Stimulated activated naive CD8-positive, alpha-beta T cell treated with anti-CD3 and anti-CD28 coated beads, Interleukin-15, Interleukin-2, amounts not matched to agents 100 ng/mL and 50 ng/mL, for 24 hours (primary cell): ENCODE data around the gene ZFP36L1.
A peak's percentile ranks its signal among the peaks of the same experiment; 100 is the strongest.
"Not testable (repeated sequence)": the region's sequence is repeated elsewhere in the genome, so short reads cannot be mapped to it uniquely, and the experiment has no call there.

Source experiments
- H3K27ac Mint-ChIP-seq: one replicate; pipeline ENCODE4 v1.8.0; 2021; ENCODE audit warnings: mild to moderate bottlenecking, mixed read lengths
- H3K27me3 Mint-ChIP-seq: one replicate; pipeline ENCODE4 v1.8.0; 2021; ENCODE audit warnings: mixed read lengths
- H3K36me3 Mint-ChIP-seq: one replicate; pipeline ENCODE4 v1.8.0; 2021; ENCODE audit warnings: low read depth, mixed read lengths
- H3K4me1 Mint-ChIP-seq: one replicate; pipeline ENCODE4 v1.8.0; 2021; ENCODE audit warnings: low read depth, mixed read lengths
- H3K4me3 Mint-ChIP-seq: one replicate; pipeline ENCODE4 v1.8.0; 2021; ENCODE audit warnings: mild to moderate bottlenecking, mixed read lengths
- H3K9me3 Mint-ChIP-seq: one replicate; pipeline ENCODE4 v1.8.0; 2021; ENCODE audit warnings: mixed read lengths

The ZFP36L1 gene

DNA sequence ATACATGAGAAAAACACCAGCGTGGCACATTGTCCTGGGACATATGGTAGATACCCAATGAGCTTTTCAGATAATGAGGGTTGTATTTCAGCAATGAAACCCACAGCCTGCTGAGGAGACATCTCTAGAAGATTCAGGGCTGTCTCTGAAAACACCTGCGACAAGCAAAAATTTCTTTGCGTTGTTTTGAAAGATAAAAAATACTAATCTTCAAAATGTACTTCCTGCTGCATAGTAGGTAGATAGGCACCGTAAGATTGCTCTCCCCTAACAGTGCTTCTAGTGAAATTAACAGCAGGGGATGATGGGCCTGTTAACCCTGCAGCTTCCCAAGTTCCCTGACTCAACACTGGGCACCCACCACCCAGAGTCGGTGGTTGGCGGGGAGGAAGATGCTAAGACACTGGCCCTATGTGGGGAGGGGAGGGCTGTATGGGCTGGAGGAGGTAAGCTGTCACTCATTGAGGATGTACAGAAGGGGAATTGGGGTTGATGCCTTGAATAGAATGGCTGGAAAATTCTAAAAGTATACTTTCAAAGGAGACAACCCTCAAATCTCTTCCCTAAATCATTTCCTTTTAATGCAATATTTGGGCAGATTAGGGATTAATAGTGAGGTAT, 20.0 kb downstream of the ZFP36L1 start:
- H3K27me3 Mint-ChIP-seq = no peaks in the 10 kb centered on the region
- no peak overlapping the region for H3K4me3 Mint-ChIP-seq
- peaks cover 47% of the 10 kb centered on the region for H3K4me1 Mint-ChIP-seq
- peaks cover 10% of the 10 kb centered on the region for H3K9me3 Mint-ChIP-seq
- H3K27ac Mint-ChIP-seq = no peak overlapping the region
- H3K36me3 Mint-ChIP-seq = peaks cover 4% of the 10 kb centered on the region

DNA sequence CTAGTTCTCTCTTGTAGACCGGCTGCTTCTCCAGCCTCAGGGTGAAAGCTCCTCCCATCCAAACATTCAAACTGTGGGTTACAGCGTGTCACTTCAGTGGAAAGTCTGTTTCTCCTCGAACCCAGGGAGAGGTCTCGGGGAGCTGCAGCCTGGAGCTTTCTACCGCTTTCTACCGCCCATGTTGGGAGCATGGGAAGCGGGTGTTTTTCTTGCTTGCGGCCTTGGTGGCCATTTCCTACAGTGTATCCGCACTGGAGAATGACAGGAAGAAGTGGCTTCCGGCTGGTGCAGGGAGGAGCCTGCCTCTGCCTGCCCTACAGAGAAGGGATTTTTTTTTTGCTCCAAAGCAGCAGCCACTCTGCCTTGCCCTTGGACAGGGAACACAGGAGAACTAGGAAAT, 21.2 kb downstream of the ZFP36L1 start:
- peaks cover 4% of the 10 kb centered on the region for H3K36me3 Mint-ChIP-seq
- peaks cover 51% of the 10 kb centered on the region for H3K4me1 Mint-ChIP-seq
- peak overlapping the region; percentile 9 for H3K27ac Mint-ChIP-seq
- no peaks in the 10 kb centered on the region for H3K27me3 Mint-ChIP-seq
- H3K4me3 Mint-ChIP-seq = no peak overlapping the region
- H3K9me3 Mint-ChIP-seq = peaks cover 10% of the 10 kb centered on the region

DNA sequence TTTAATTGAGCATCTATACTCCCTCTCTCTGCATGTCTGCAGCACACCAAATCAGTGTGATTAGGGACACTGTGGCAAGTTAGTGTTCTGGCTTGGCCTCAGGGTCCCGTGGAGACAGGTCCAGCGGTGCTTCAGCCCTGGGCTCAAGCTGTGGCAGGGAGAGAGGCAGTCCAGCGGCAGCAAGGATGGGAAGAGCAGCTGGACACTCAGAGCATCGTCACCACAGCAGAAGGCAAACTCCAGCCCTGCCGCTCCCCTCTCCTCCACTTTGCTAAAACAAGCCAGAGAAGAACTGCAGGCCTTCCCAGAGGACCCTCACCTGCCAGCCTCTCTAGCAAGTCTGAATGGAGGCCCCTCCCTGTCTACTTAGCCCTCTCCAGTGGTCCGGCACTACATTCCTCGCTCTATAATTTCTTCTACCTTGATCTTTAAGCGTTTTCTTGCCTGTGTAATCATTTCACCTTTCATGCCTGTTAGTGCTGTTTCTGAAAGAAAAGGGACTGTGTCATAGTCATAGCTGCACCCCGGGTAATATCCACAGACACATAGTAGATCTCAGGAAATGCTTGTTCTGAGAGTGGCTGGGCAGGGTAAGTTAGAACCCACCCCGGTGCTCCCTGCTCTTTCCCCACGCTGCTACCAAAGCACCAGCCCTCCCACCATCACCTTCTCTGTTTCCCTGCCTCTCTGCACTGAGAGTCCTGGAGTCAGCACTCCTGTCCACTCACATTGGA, 22.1 kb downstream of the ZFP36L1 start:
- Mint-ChIP-seq H3K4me3 (no peak overlapping the region), H3K4me1 (peaks cover 50% of the 10 kb centered on the region), H3K9me3 (peaks cover 8% of the 10 kb centered on the region), H3K27ac (peak overlapping the region; percentile 21), H3K27me3 (no peaks in the 10 kb centered on the region), H3K36me3 (peaks cover 4% of the 10 kb centered on the region)

GRCh38 chr14:68770051-68770450, 22.8 kb downstream of the ZFP36L1 start:
- H3K4me3 Mint-ChIP-seq = no peak overlapping the region
- H3K4me1 Mint-ChIP-seq = peaks cover 46% of the 10 kb centered on the region
- peaks cover 4% of the 10 kb centered on the region for H3K9me3 Mint-ChIP-seq
- no peaks in the 10 kb centered on the region for H3K27me3 Mint-ChIP-seq
- H3K36me3 Mint-ChIP-seq = peaks cover 4% of the 10 kb centered on the region
- no peak overlapping the region for H3K27ac Mint-ChIP-seq

DNA sequence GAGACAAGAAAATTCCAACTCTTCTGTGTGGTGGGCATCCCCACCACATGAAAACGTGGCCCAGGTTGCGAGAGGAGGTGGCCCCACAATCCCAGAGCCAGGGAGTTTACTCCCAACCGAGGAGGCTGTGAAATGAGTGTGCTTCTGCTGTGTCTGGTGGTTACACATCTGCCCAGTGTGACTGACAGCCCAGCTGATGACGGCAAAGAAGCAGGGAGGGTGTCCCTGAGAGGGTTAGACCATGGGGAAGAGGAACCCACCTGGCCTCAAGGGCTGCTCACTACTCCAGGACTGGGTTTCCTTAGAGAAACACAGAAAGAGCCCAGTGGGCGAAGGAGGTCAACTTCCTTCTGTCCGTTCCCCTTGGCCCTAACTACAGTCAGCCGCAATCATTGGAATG, 24.6 kb downstream of the ZFP36L1 start:
- Mint-ChIP-seq H3K27ac (no peak overlapping the region), H3K9me3 (no peaks in the 10 kb centered on the region), H3K4me3 (no peak overlapping the region), H3K36me3 (no peaks in the 10 kb centered on the region), H3K27me3 (no peaks in the 10 kb centered on the region), H3K4me1 (peaks cover 35% of the 10 kb centered on the region)

DNA sequence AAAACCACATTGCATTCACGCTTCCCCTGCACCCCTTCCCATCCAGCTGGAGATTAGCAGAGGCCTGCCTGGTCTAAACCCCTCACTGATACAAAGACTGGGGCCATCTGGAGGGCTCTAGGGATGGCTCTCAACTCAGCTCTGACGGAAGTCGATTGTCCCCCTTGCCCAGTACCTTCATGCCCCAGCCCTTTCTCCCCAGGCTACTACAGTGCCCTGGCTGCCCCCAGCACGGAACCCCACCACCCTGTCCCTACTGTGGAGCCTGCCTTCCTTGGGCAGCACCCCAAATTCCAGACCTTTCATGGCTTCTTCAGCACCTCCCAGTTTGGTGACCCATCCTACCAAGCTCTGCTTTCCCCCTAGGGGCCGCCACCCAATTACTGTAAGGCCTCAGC, 25.6 kb downstream of the ZFP36L1 start:
- Mint-ChIP-seq H3K4me3 (no peak overlapping the region), H3K36me3 (no peaks in the 10 kb centered on the region), H3K9me3 (no peaks in the 10 kb centered on the region), H3K27ac (no peak overlapping the region), H3K4me1 (peaks cover 26% of the 10 kb centered on the region), H3K27me3 (no peaks in the 10 kb centered on the region)

- H3K27me3 Mint-ChIP-seq = no peaks in the 10 kb centered on the region
These were observed 26.3 kb downstream of the ZFP36L1 start for GRCh38 chr14:68766299-68767247.

DNA sequence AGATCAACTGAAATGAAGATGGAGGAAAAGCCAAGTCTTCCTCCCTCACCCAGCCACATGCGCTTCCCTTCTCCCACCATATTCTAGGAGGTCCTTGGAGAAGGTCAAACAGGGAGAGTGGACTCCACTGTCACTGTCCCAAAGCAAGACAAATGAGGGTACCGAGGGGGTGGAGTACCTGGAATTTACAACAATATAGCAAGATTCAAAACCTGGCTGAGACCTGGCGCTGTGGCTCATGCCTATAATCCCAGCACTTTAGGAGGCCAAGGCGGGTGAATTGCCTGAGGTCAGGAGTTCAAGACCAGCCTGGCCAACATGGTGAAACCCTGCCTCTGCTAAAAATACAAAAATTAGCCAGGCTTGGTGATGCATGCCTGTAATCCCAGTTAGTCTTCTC, 29.0 kb downstream of the ZFP36L1 start:
- not testable (repeated sequence) for H3K9me3 Mint-ChIP-seq, H3K36me3 Mint-ChIP-seq, H3K4me3 Mint-ChIP-seq, H3K27me3 Mint-ChIP-seq, H3K27ac Mint-ChIP-seq
- H3K4me1 Mint-ChIP-seq = peaks cover 13% of the 10 kb centered on the region

More at GRCh38 chr14:68766299-68767247, 26.3 kb downstream of the ZFP36L1 start:
- no peaks in the 10 kb centered on the region for H3K36me3 Mint-ChIP-seq
- no peaks in the 10 kb centered on the region for H3K9me3 Mint-ChIP-seq
- H3K4me3 Mint-ChIP-seq = no peak overlapping the region
- no peak overlapping the region for H3K27ac Mint-ChIP-seq
- peaks cover 20% of the 10 kb centered on the region for H3K4me1 Mint-ChIP-seq

DNA sequence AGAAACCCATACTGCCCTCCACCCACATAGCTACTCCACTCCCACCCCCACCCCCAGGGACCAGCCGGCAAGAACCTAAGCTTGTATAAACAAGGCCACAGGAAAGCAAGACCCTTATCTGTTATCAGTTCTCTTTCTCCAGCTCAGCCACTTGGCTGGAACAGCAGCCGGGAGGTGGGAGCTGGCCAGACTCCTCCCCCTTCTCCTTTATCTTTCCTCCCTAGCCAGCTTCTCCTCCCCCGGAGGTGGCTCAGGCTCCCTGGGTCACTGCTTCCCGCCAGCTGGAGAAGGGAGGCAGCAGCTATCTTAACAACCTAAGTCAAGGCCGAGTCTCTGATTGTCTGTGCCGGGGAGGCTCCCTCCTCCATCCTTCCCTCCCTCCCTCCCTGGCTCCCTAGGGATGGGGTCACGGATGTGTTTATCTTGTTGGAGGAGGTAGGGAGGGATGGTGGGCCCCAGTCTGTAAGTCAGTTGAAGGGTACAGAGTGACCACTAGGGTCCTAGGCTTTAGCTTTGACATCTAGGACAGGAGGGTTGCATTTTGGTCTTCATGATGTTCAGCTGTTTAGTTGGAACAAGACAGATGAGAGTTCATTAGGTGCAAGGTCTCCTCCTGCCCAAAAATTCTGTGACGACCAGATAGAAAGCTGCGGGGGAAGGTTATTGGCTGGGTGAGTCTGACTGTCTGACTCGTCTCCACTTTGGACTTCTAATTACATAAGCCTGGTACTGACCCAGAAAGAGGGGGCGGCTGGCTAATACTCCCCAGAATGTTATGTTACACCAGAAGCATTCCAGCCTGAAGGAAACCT, 29.7 kb downstream of the ZFP36L1 start:
- no peaks in the 10 kb centered on the region for H3K27me3 Mint-ChIP-seq
- no peaks in the 10 kb centered on the region for H3K9me3 Mint-ChIP-seq
- no peak overlapping the region for H3K27ac Mint-ChIP-seq
- H3K4me1 Mint-ChIP-seq = peaks cover 15% of the 10 kb centered on the region
- H3K4me3 Mint-ChIP-seq = no peak overlapping the region
- no peaks in the 10 kb centered on the region for H3K36me3 Mint-ChIP-seq

DNA sequence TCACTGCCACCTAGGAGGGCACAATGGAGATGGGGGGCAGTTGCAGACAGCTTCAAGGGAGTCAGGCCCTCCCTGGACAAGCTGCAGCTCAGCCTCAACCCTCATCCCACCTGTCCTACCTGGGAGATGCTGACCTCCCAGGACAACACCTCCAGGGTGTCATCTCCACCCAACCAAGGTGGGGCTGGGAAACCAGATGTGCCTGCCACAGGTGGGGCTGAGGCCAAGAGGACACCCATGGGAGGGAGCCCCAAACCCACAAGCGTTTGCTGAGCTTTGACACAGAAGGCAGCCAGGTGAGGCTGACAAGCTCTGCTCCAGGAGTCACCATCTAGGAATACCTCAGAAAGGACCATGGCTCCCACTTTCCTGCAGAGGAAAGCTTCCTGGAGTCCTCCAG, 31.5 kb downstream of the ZFP36L1 start:
- Mint-ChIP-seq H3K27ac (no peak overlapping the region), H3K27me3 (no peaks in the 10 kb centered on the region), H3K36me3 (no peaks in the 10 kb centered on the region), H3K4me1 (peaks cover 20% of the 10 kb centered on the region), H3K4me3 (no peak overlapping the region), H3K9me3 (no peaks in the 10 kb centered on the region)

DNA sequence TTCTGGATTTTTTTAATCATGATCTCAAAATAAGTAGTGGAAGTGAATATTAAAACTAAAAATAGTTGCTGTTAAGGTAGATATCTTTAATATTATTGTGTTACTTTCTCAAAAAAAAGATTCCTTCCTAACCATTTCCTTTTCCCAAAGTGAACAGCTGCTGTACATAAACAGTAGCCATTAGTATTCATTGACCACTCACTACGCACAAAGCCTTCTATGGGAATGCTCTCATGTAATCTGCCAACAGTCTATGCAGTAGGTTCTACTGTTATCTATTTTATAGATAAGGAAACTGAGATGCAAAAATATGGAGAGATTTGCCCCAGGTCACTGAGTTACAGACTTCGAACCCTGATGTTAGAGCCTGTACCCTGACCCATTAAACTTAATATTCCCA, 32.1 kb downstream of the ZFP36L1 start:
- Mint-ChIP-seq H3K4me1 (peaks cover 24% of the 10 kb centered on the region), H3K36me3 (no peaks in the 10 kb centered on the region), H3K9me3 (no peaks in the 10 kb centered on the region), H3K27ac (no peak overlapping the region), H3K4me3 (no peak overlapping the region), H3K27me3 (no peaks in the 10 kb centered on the region)

- Mint-ChIP-seq H3K4me1 (peaks cover 24% of the 10 kb centered on the region), H3K9me3 (no peaks in the 10 kb centered on the region), H3K4me3 (no peak overlapping the region)
These were observed 32.9 kb downstream of the ZFP36L1 start for GRCh38 chr14:68759937-68760336.

DNA sequence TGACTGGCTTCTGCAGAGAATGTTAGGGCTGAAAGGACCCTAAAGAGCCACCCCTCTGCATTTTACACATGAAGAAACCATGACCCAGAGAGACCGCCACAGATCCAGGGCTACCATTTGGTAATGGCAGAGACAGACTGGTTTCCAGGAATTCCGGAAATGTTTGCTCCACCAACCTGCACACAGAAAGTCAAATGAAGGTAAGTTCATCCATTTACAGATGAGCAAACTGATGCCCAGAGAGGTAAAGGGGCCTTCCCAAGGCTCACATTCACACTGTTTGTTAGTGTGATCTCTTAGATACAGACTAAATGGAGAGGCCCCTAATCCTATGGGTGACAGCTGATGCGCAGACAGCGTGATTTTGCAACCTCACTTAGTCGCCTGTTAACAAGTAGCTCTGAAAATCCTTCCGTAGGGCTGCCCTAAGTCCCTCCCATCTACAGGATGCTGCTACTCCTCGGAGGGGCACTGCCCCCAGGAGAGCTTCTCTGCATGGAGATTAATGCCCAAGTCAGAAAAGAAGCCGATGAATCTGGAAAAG, 33.8 kb downstream of the ZFP36L1 start:
- H3K4me1 Mint-ChIP-seq = peaks cover 22% of the 10 kb centered on the region
- no peaks in the 10 kb centered on the region for H3K27me3 Mint-ChIP-seq
- H3K4me3 Mint-ChIP-seq = no peak overlapping the region
- H3K27ac Mint-ChIP-seq = no peak overlapping the region
- no peaks in the 10 kb centered on the region for H3K36me3 Mint-ChIP-seq
- H3K9me3 Mint-ChIP-seq = no peaks in the 10 kb centered on the region

More at GRCh38 chr14:68759937-68760336, 32.9 kb downstream of the ZFP36L1 start:
- Mint-ChIP-seq H3K27me3 (no peaks in the 10 kb centered on the region), H3K36me3 (no peaks in the 10 kb centered on the region), H3K27ac (no peak overlapping the region)

DNA sequence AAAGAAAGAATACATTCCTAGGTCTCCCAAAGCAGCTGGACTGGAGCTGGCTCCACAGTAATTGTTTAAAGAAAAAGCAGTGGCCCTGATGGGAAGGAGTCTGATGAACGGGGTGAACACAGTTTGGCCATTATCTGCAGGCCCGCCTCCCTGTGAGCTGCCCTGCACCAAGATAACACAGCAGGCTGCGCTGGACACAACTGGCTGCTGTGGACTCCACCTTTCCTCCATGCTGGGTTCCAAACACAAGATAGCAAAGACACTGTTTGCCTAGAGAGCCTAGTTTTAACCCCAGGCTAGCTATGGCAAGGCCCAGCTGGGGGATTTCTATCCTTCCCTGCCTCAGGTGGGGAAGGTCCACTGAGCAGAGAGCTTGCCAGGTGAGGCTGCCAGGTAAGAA, 34.6 kb downstream of the ZFP36L1 start:
- Mint-ChIP-seq H3K27me3 (no peaks in the 10 kb centered on the region), H3K36me3 (no peaks in the 10 kb centered on the region), H3K4me1 (peaks cover 22% of the 10 kb centered on the region), H3K27ac (no peak overlapping the region), H3K4me3 (no peak overlapping the region), H3K9me3 (no peaks in the 10 kb centered on the region)
